Pancreas (tissue), 10 donors: ENCODE results near the gene OTOG. TPM values are rescaled to one million over a fixed set of nuclear protein-coding genes. Genes with fewer than 3 reads are reported as not detected.
A peak's percentile ranks its signal among the peaks of the same experiment; 100 is the strongest.

ENCODE experiments used
- ATAC-seq, 4 donors: fragments of 200-7000 bp; cut with Tn5 transposase; one replicate each; pipeline versions ENCODE4 v1.8.0 to v1.9.1; 2020; ENCODE audit warnings: mild to moderate bottlenecking in 4 of 4, moderate library complexity in 4 of 4
- DNase-seq, 6 donors: peaks; one replicate each; pipeline ENCODE4 v3.0.0-alpha.2; 2020
- FAIRE-seq: peaks from 2 replicates; lab custom pipeline; 2012; peaks lifted over from hg19 to GRCh38; lab: Jason Lieb, UNC
- H3K27ac ChIP-seq, 4 donors: fragments of 200-600 bp; sonication (generic); 1 replicate in 3 of 4; 2 replicates in 1 of 4; pipeline versions ENCODE4 v1.5.0 to v1.8.0; 2020
- H3K27me3 ChIP-seq, 4 donors: fragments of 200-600 bp; one replicate each; pipeline ENCODE4 v1.8.0; 2021
- H3K36me3 ChIP-seq, 3 donors: fragments of 200-600 bp; sonication (generic) in 1 of 3; one replicate each; pipeline versions ENCODE4 v1.5.0 to v1.8.0; 2020 to 2021
- H3K4me1 ChIP-seq, 3 donors: fragments of 200-600 bp; one replicate each; pipeline ENCODE4 v1.8.0; 2021
- H3K4me3 ChIP-seq, 4 donors: fragments of 200-600 bp; sonication (generic) in 2 of 4; one replicate each; pipeline versions ENCODE4 v1.5.0 to v1.8.0; 2020 to 2021
- H3K9me3 ChIP-seq, 4 donors: fragments of 200-600 bp; one replicate each; pipeline ENCODE4 v1.8.0; 2021
- CTCF ChIP-seq, 4 donors: fragments of 200-600 bp; sonication (generic) in 3 of 4; IDR thresholded peaks; one replicate each; pipeline versions ENCODE4 v1.5.0 to v1.8.0; 2021; ENCODE audit warnings: antibody characterized with exemption in 4 of 4
- WGBS, 2 donors: extraction: QIAGEN DNeasy Blood & Tissue Kit; methylation state at CpG; one replicate each; pipeline ENCODE4 v1.1.7; 2013; 5-methylcytosine and 5-hydroxymethylcytosine counted together
- intact Hi-C, 3 donors: fragments of 100-400 bp; cut with DNase I; formaldehyde crosslinking; loops; one replicate each; pipeline versions ENCODE4 v1.11.1 to v1.14.2; 2022
- polyA plus RNA-seq, 2 donors: library from polyadenylated mRNA; stranded (reverse); fragments of 200-250 nt; gene quantifications; one replicate each; pipeline ENCODE4 v1.2.3, GENCODE V29; 2013
- total RNA-seq, 6 donors: library from RNA; stranded (reverse); fragmentation: NEBNext Ultra II Directional in 4 of 6; extraction: Animal tissue kit (Norgen Biotek cat#: 25700) in 4 of 6; gene quantifications; one replicate each; pipeline versions ENCODE4 v1.2.1 to v1.2.4, GENCODE V29; 2021 to 2023
- donor health status: healthy with polysubstance abuse.
- donor health status: DM: no; HTN: no; CAD: no; lungs with moderate emphysema.
- donor health status: DM: no; HTN: no; CAD: no.
- donor health status: control.
- donor health status: control.
- donor health status: Bipolar disorder and iron deficiency.
- donor health status: DM: yes; HTN: yes; CAD: no.
- donor health status: DM: no; HTN: no; CAD: no.
- donor health status: DM: no; HTN: no; CAD: no.
- donor health status: DM: yes; HTN: yes; CAD: no.

OTOG gene
- total and polyA plus RNA-seq, 8 donors = not detected

GRCh38 chr11:17533778-17534415 lies 13.2 kb upstream of the OTOG start:
- Histone ChIP-seq H3K9me3 (no peaks in the 10 kb centered on the region), H3K27ac (no peak overlapping the region), H3K4me3 (no peak overlapping the region), H3K27me3 (no peaks in the 10 kb centered on the region), H3K4me1 (no peaks in the 10 kb centered on the region), H3K36me3 (no peaks in the 10 kb centered on the region)
- TF ChIP-seq CTCF (IDR thresholded peaks at IDR 0.05) = no peak
- FAIRE-seq (no peak), DNase-seq (no peak), ATAC-seq (no peak)
- intact Hi-C loops = no loop called here
- WGBS, 2 donors = 68 to 76% methylated on average over 11 of the region's 11 CpGs

DNA sequence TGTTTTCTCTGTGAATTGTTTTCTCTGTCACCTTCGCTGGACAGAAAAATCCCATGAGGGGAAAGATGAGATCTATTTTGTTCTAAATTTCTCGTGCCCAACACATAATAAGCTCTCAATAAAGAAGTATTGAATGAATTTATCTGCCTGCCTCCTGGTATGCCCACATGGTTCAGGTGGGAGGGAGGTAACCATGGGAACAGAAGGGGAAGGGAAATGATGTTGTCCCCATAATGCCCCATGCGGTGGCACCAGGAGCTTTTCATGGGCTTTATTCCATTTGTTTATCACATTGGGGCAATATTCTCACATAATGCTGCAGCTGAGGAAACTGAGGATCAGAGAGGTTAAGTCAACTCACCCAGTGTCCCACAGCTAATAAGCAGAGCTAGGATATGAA lies 11.6 kb upstream of the OTOG start:
- no peaks in the 10 kb centered on the region for H3K4me1 ChIP-seq
- no peak overlapping the region for H3K4me3 ChIP-seq
- H3K27ac ChIP-seq = no peak overlapping the region
- H3K9me3 ChIP-seq = no peaks in the 10 kb centered on the region
- TF ChIP-seq CTCF (IDR thresholded peaks at IDR 0.05) = no peak
- no peaks in the 10 kb centered on the region for H3K36me3 ChIP-seq
- no peak for FAIRE-seq
- intact Hi-C loops = no loop called here
- no peak for ATAC-seq
- no peak for DNase-seq
- H3K27me3 ChIP-seq = no peaks in the 10 kb centered on the region
- WGBS, 2 donors = 77 to 87% methylated on average over 3 of the region's 3 CpGs

- ATAC-seq (no peak), FAIRE-seq (no peak), DNase-seq (no peak)
- Histone ChIP-seq H3K27me3 (no peaks in the 10 kb centered on the region), H3K36me3 (no peaks in the 10 kb centered on the region), H3K4me1 (peaks cover 0 to 6% (median 0%) of the 10 kb centered on the region in 3 donors), H3K4me3 (no peak overlapping the region), H3K9me3 (no peaks in the 10 kb centered on the region), H3K27ac (no peak overlapping the region)
- TF ChIP-seq CTCF (IDR thresholded peaks at IDR 0.05) = no peak
- WGBS, 2 donors = 76 to 91% methylated on average over 8 of the region's 8 CpGs
- intact Hi-C loops = no loop called here
Measured at GRCh38 chr11:17537261-17537660, 9.8 kb upstream of the OTOG start.

- Histone ChIP-seq H3K27ac (no peak overlapping the region), H3K4me1 (peaks cover 0 to 6% (median 0%) of the 10 kb centered on the region in 3 donors), H3K36me3 (no peaks in the 10 kb centered on the region), H3K27me3 (no peaks in the 10 kb centered on the region), H3K9me3 (no peaks in the 10 kb centered on the region), H3K4me3 (no peak overlapping the region)
- 86 to 92% methylated on average over 1 of the region's 1 CpG for WGBS, 2 donors
- no peak for ATAC-seq
- no peak for TF ChIP-seq CTCF (IDR thresholded peaks at IDR 0.05)
- intact Hi-C loops = no loop called here
- peak in 1 of 6 donors; percentile 9 for DNase-seq
- no peak for FAIRE-seq
Measured at GRCh38 chr11:17538054-17538453, 9.0 kb upstream of the OTOG start.

- intact Hi-C loops = no loop called here
- ATAC-seq (no peak), DNase-seq (no peak), FAIRE-seq (no peak)
- no peaks in the 10 kb centered on the region for H3K9me3 ChIP-seq
- no peak overlapping the region for H3K27ac ChIP-seq
- no peaks in the 10 kb centered on the region for H3K27me3 ChIP-seq
- no peak overlapping the region for H3K4me3 ChIP-seq
- peaks cover 0 to 6% (median 0%) of the 10 kb centered on the region in 3 donors for H3K4me1 ChIP-seq
- no peak for TF ChIP-seq CTCF (IDR thresholded peaks at IDR 0.05)
- no peaks in the 10 kb centered on the region for H3K36me3 ChIP-seq
- WGBS, 2 donors = 81 to 84% methylated on average over 3 of the region's 3 CpGs
Measured at GRCh38 chr11:17538731-17539130, 8.3 kb upstream of the OTOG start.
